ENCODE results near the gene SRBD1.

The SRBD1 gene

GRCh38 chr2:45543257-45543656 is 67.8 kb downstream of the SRBD1 start:
- DNase-seq = no peak

GRCh38 chr2:45542013-45542412 is 69.1 kb downstream of the SRBD1 start:
- no peak for DNase-seq

- no peak for DNase-seq
These were observed 69.6 kb downstream of the SRBD1 start for GRCh38 chr2:45541450-45541849.

- no peak for DNase-seq
These were observed 70.1 kb downstream of the SRBD1 start for GRCh38 chr2:45540942-45541341.

GRCh38 chr2:45533771-45534170 is 77.3 kb downstream of the SRBD1 start:
- no peak for DNase-seq

- DNase-seq = no peak
These were observed 78.9 kb downstream of the SRBD1 start for GRCh38 chr2:45532181-45532580.

- DNase-seq = no peak
These were observed 87.1 kb downstream of the SRBD1 start for GRCh38 chr2:45524016-45524415.

- no peak for DNase-seq
These were observed 92.5 kb downstream of the SRBD1 start for GRCh38 chr2:45518546-45518945.

- DNase-seq = no peak
These were observed 100.2 kb downstream of the SRBD1 start for GRCh38 chr2:45510701-45511420.

GRCh38 chr2:45506756-45507155 is 104.3 kb downstream of the SRBD1 start:
- DNase-seq = no peak

GRCh38 chr2:45505138-45505537 is 105.9 kb downstream of the SRBD1 start:
- no peak for DNase-seq

GRCh38 chr2:45498661-45499550 is 112.2 kb downstream of the SRBD1 start:
- no peak for DNase-seq

- DNase-seq = no peak
These were observed 113.7 kb downstream of the SRBD1 start for GRCh38 chr2:45497355-45497754.

GRCh38 chr2:45496869-45497268 is 114.2 kb downstream of the SRBD1 start:
- no peak for DNase-seq

GRCh38 chr2:45494978-45495293 is 116.1 kb downstream of the SRBD1 start:
- DNase-seq = no peak

GRCh38 chr2:45494275-45494977 is 116.6 kb downstream of the SRBD1 start:
- no peak for DNase-seq

- DNase-seq = no peak
These were observed 126.1 kb downstream of the SRBD1 start for GRCh38 chr2:45484965-45485364.

- no peak for DNase-seq
These were observed 127.1 kb downstream of the SRBD1 start for GRCh38 chr2:45483997-45484396.

- DNase-seq = no peak
These were observed 133.5 kb downstream of the SRBD1 start for GRCh38 chr2:45477546-45477945.

- no peak for DNase-seq
These were observed 140.5 kb downstream of the SRBD1 start for GRCh38 chr2:45470531-45470930.

- DNase-seq = no peak
These were observed 141.6 kb downstream of the SRBD1 start for GRCh38 chr2:45469314-45470099.

GRCh38 chr2:45468279-45468678 is 142.8 kb downstream of the SRBD1 start:
- no peak for DNase-seq

GRCh38 chr2:45466053-45466452 is 145.0 kb downstream of the SRBD1 start:
- no peak for DNase-seq

All from NK-92 treated with Interleukin-12 subunit alpha and Interleukin-12 subunit beta, amount 100 ng/mL, for 24 hours (cell line).